HEK293T (cell line): Measurements from ENCODE around the gene KRTAP9-4.
"Not testable (repeated sequence)": the region's sequence is repeated elsewhere in the genome, so short reads cannot be mapped to it uniquely, and the experiment has no call there.

Experiments
- CTCF ChIA-PET: fragments of 350-600 bp; formaldehyde crosslinking; extraction: SDS; loops from one replicate; lab custom pipeline; 2021; ENCODE audit warnings: antibody characterized with exemption, inconsistent platforms; lab: Yijun Ruan, JAX
- POLR2A ChIA-PET: fragments of 350-600 bp; formaldehyde crosslinking; extraction: SDS; loops from one replicate; lab custom pipeline; 2020; ENCODE audit warnings: antibody characterized with exemption, inconsistent platforms; lab: Yijun Ruan, JAX
- DNase-seq: peaks from one replicate; pipeline ENCODE4 v3.0.0; 2012; ENCODE audit warnings: mixed read lengths; ENCODE audit errors: extremely low spot score
- ARNT ChIP-seq: fragments of 450-650 bp; IDR thresholded peaks from 2 replicates; pipeline ENCODE4 v1.6.1; 2017; ENCODE audit warnings: mild to moderate bottlenecking
- BHLHE40 ChIP-seq: fragments of 450-650 bp; IDR thresholded peaks from 2 replicates; pipeline ENCODE4 v1.6.1; 2016; ENCODE audit warnings: mild to moderate bottlenecking, moderate library complexity, borderline replicate concordance
- CTBP1 ChIP-seq: fragments of 450-650 bp; IDR thresholded peaks from 2 replicates; pipeline ENCODE4 v1.6.1; 2016; ENCODE audit warnings: borderline replicate concordance
- ELF4 ChIP-seq: fragments of 450-650 bp; IDR thresholded peaks from 2 replicates; pipeline ENCODE4 v1.6.1; 2017; ENCODE audit warnings: antibody characterized with exemption
- FOXA1 ChIP-seq: fragments of 450-650 bp; IDR thresholded peaks from 2 replicates; pipeline ENCODE4 v1.6.1; 2016; ENCODE audit warnings: mild to moderate bottlenecking
- FOXK2 ChIP-seq: fragments of 450-650 bp; IDR thresholded peaks from 2 replicates; pipeline ENCODE4 v1.6.1; 2016; ENCODE audit warnings: mild to moderate bottlenecking
- FOXM1 ChIP-seq: fragments of 450-650 bp; IDR thresholded peaks from 2 replicates; pipeline ENCODE4 v1.6.1; 2017; ENCODE audit warnings: mild to moderate bottlenecking, borderline replicate concordance
- HDGF ChIP-seq: fragments of 450-650 bp; IDR thresholded peaks from 2 replicates; pipeline ENCODE4 v1.6.1; 2017; ENCODE audit warnings: antibody characterized with exemption, borderline replicate concordance
- L3MBTL2 ChIP-seq: fragments of 450-650 bp; conservative IDR thresholded peaks from 2 replicates; pipeline ENCODE4 v1.6.1; 2016; ENCODE audit warnings: mild to moderate bottlenecking
- LEF1 ChIP-seq: fragments of 450-650 bp; IDR thresholded peaks from 2 replicates; pipeline ENCODE4 v1.6.1; 2017; ENCODE audit warnings: mild to moderate bottlenecking, borderline replicate concordance
- NFRKB ChIP-seq: fragments of 450-650 bp; IDR thresholded peaks from 2 replicates; pipeline ENCODE4 v1.6.1; 2016; ENCODE audit warnings: mild to moderate bottlenecking, moderate library complexity
- PKNOX1 ChIP-seq: fragments of 450-650 bp; IDR thresholded peaks from 2 replicates; pipeline ENCODE4 v1.6.1; 2016
- SP1 ChIP-seq: fragments of 450-650 bp; IDR thresholded peaks from 2 replicates; pipeline ENCODE4 v1.6.1; 2017
- SUZ12 ChIP-seq: fragments of 450-650 bp; IDR thresholded peaks from 2 replicates; pipeline ENCODE4 v1.6.1; 2016; ENCODE audit warnings: mild to moderate bottlenecking
- TARDBP ChIP-seq: fragments of 450-650 bp; IDR thresholded peaks from 2 replicates; pipeline ENCODE4 v1.6.1; 2016
- ZNF384 ChIP-seq: fragments of 450-650 bp; IDR thresholded peaks from 2 replicates; pipeline ENCODE4 v1.6.1; 2016

Gene KRTAP9-4

GRCh38 chr17:41249637-41250240 is at the start of gene KRTAP9-4:
KRTAP9-4 (plus strand) TSS chr17:41249687; CDS start chr17:41249721, 34 bp downstream.
- DNase-seq: not testable (repeated sequence)

GRCh38 chr17:41211845-41212466 is 37.5 kb upstream of the KRTAP9-4 start:
- POLR2A ChIA-PET: no interaction called here
- DNase-seq: no peak
- TF ChIP-seq CTBP1 (no peak), LEF1 (no peak), PKNOX1 (no peak), ARNT (no peak), TARDBP (no peak), FOXA1 (no peak), NFRKB (no peak), SUZ12 (no peak), ELF4 (no peak), L3MBTL2 (no peak), SP1 (no peak), BHLHE40 (no peak), FOXM1 (no peak), ZNF384 (no peak), HDGF (no peak), FOXK2 (no peak)
- CTCF ChIA-PET: no interaction called here

More at GRCh38 chr17:41249637-41250240, at the start of gene KRTAP9-4:
- CTCF ChIA-PET, POLR2A ChIA-PET: not testable (repeated sequence)

- TF ChIP-seq SP1: no peak
- no peak for TF ChIP-seq FOXA1
- no peak for TF ChIP-seq FOXM1
- no peak for TF ChIP-seq LEF1
- TF ChIP-seq CTBP1: no peak
- no peak for TF ChIP-seq ELF4
- TF ChIP-seq PKNOX1: no peak
- TF ChIP-seq BHLHE40: no peak
- no peak for TF ChIP-seq L3MBTL2
- no peak for TF ChIP-seq TARDBP
- no peak for TF ChIP-seq NFRKB
- TF ChIP-seq ZNF384: no peak
- no peak for TF ChIP-seq ARNT
- TF ChIP-seq SUZ12: no peak
- no peak for TF ChIP-seq HDGF
- no peak for TF ChIP-seq FOXK2
- no peak for DNase-seq
- CTCF ChIA-PET: no interaction called here
- POLR2A ChIA-PET: no interaction called here
Observed at GRCh38 chr17:41212524-41213169, 36.8 kb upstream of the KRTAP9-4 start.

- ChIA-PET CTCF (no interaction called here), POLR2A (no interaction called here)
- no peak for TF ChIP-seq SP1
- no peak for TF ChIP-seq TARDBP
- TF ChIP-seq CTBP1: no peak
- no peak for TF ChIP-seq ARNT
- TF ChIP-seq L3MBTL2: no peak
- TF ChIP-seq ZNF384: no peak
- no peak for TF ChIP-seq FOXK2
- no peak for TF ChIP-seq FOXA1
- no peak for TF ChIP-seq PKNOX1
- no peak for TF ChIP-seq SUZ12
- TF ChIP-seq FOXM1: no peak
- no peak for TF ChIP-seq LEF1
- no peak for TF ChIP-seq ELF4
- TF ChIP-seq HDGF: no peak
- no peak for TF ChIP-seq BHLHE40
- TF ChIP-seq NFRKB: no peak
- DNase-seq: no peak
Observed at GRCh38 chr17:41215681-41216080, 33.8 kb upstream of the KRTAP9-4 start.

- POLR2A ChIA-PET: no interaction called here
- CTCF ChIA-PET: no interaction called here
- no peak for DNase-seq
- no peak for TF ChIP-seq PKNOX1
- TF ChIP-seq NFRKB: no peak
- TF ChIP-seq FOXK2: no peak
- TF ChIP-seq ZNF384: no peak
- no peak for TF ChIP-seq SP1
- TF ChIP-seq ARNT: no peak
- no peak for TF ChIP-seq L3MBTL2
- TF ChIP-seq TARDBP: no peak
- TF ChIP-seq ELF4: no peak
- no peak for TF ChIP-seq BHLHE40
- no peak for TF ChIP-seq FOXM1
- TF ChIP-seq SUZ12: no peak
- no peak for TF ChIP-seq HDGF
- no peak for TF ChIP-seq LEF1
- TF ChIP-seq FOXA1: no peak
- TF ChIP-seq CTBP1: no peak
Observed at GRCh38 chr17:41223821-41224220, 25.7 kb upstream of the KRTAP9-4 start.
